Measurements from ENCODE around the gene CUBN.

The CUBN gene

DNA sequence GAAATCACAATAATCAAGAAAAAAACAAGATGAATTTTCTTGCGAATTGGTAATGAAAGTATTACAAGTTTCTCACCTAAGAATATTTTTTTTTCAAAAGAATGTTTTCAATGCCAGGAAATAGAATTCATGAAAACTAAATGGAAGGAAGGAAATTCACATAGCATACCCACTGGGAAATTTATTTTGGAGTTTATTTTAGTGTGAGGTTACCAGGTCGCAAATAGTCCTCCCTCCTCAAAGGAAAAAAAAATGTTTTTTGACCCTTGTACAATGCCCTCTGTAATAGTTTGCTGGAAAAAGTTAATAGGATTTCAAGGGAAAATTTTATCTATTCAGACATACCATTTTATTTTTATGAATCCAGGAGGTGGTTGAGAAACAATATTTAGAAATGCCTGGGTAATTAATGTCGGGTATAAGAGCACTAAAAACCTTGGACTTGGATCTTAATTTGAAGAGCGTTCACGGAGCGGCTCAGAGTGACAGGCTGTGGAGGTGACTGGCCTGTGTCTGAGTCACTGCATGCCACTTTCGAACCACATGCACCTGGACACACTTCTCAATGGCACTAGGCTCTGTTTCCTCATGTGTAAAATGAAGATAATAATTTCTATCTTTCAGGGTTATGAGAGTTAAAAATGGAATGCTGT, 28.2 kb downstream of the CUBN start:
- DNase-seq, result no peak

DNA sequence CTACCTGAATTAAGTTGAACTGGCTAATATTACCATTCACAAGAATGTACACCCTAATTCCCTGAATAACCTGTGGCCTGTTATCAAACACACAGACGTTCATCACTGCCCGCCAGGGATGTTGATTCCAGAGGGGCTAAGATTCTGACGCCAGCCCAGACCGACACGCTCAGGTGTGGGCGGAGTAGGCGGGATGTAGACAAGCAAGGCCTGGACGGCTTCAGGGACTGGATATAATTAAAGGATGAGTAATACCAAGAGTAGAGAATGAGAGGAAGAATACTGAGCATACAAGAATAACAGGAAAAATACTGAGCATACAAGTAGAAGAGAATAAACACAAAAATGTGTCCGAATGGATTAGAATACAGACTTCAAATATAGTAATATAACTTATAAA, 29.0 kb downstream of the CUBN start:
- no peak for DNase-seq

DNA sequence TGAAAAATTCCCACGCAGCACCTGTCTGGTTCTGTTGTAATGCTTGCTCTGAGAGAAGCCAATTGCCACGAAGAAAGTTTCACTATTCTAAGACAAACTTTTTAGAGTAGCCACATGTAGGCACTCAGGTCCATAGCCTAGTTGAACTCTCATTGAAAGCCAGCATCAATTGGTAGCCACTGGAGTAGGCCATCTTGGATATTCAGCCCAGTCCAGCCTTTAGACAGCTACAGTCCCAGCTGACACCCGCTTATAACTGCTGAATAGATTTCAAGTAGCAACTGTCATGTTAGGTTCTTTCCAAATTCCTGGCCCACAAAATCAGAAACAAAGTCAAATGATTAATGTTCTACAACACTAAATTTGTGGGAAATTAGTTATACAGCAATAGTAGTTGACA, 31.6 kb downstream of the CUBN start:
- no peak for DNase-seq

DNA sequence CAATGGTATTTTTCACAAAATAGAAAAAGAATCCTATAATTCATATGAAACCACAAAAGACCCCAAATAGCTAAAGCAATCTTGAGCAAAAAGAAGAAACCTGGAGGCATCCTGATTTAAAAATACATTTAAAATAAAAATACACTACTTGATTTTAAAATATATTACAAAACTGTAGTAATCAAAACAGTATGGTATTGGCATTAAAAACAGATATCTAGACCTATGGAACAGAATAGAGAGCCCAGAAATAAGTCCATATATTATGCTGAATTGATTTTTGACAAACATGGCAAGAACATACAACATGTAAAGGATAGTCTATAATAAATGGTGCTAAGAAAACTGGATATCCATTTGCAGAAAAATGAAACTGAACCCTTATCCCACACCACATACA, 34.8 kb downstream of the CUBN start:
- no peak for DNase-seq

DNA sequence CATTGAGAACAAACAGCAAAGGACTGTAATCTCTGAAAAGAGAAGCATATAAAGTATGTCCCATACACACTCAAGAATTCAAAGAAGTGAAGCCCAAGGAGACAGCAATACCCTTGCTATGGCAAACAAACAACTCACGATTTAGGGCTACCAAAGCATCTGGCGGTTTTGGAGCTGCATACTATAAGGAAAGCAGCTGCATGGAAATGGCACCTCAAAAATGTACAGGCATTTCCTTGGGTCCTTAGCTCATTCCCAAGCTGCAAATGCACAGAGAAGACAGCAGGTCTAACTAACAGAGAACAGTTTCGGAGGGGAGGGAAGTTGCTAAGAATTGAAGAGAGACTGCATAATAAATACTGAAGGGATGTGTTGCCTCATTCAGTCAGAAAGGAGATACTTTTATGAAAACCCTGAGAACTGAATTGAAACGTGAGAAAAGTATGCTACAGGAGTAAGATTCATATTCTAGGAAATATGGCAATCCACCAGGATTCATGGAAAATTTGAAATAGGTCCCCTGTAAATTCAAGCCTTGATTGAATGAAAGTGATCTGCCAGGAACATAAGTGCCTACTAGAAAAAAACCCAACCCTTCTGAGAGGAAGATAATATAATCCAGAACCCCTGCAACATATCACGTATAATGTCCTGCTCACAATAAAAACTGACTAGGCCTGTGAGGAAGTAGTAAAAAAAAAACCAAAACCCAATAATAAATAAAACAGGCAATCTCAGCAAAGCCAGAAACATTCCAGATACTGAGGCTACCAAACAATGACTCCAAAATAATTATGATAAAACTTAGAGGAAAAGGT, 36.4 kb downstream of the CUBN start:
- no peak for DNase-seq

DNA sequence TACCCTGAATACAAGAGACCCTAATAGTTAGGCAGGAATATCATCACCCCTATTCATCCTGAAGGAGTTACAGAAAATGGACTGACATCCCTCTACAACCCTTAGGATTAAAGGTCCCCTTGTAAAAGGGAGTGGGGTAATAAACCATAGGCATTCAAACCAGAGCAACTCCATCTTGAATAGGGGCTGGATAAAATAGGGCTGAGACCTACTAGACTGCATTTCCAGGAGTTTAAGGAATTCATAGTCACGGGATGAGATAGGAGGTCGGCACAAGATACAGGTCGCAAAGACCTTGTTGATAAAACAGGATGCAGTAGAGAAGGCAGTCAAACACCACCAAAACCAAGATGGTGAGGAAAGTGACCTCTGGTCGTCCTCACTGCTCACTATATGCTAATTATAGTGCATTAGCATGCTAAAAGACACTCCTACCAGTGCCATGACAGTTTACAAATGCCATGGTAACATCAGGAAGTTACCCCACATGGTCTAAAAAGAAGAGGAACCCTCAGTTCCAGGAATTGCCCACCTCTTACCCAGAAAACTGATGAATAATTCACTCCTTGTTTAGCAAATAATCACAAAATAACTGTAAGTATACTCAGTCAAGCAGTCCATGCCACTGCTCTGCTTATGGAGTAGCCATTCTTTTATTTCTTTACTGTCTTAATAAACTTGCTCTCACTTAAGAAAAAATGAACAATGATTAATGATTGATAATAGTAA, 37.2 kb downstream of the CUBN start:
- no peak for DNase-seq

DNA sequence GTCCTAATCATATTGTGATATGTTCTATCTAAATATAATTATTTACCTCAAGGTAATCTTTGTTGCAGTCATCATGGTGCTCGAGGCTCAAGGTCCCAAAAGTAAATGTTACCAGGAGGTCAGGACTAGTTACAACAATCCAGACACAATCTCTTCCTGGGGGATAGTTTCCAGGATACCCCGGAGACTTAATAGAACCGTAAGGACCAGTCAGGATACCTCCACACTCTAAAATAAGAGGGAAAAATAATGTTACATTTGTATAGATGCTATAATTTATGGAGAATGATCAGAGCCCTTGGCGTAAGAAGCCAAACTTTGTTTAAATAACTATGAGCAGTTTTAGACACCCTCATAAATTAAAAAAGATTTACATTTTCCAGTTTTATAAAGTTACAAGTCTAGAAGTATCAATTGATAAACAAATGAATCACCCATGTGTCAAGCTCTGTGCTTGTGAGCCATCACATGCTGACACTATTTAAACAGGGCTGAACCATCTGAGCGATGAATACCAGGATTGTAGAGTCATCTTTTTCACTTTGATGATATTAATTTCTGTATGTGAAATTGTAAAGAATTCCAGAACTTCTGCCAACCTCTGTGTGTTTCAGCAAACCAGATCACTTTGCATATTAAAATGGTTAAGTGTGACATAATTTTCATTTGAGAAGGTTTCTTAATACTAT, 41.3 kb downstream of the CUBN start:
- DNase-seq, result no peak

DNA sequence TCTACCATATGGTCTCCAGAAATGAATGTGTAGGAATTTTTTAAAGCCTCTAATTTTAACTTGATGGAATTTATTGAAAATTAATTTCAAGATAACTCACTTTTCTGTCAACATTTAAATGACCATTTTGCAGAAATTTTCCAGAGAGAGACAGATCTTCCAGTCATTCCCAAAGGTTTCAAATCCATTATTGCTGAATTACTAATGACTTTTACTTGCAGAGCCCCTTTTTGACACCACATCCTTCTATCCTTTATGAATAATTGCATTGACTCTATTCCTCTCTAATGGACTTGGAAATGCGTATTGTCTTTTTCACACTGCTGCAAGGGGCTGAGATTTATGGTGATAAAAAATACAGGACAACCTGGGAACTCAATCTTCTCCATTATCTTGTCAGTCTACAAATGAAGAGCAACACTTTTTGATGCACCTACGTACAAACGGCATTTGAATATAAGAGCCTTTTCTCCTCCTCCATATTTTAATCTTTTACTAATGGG, 42.7 kb downstream of the CUBN start:
- no peak for DNase-seq

DNA sequence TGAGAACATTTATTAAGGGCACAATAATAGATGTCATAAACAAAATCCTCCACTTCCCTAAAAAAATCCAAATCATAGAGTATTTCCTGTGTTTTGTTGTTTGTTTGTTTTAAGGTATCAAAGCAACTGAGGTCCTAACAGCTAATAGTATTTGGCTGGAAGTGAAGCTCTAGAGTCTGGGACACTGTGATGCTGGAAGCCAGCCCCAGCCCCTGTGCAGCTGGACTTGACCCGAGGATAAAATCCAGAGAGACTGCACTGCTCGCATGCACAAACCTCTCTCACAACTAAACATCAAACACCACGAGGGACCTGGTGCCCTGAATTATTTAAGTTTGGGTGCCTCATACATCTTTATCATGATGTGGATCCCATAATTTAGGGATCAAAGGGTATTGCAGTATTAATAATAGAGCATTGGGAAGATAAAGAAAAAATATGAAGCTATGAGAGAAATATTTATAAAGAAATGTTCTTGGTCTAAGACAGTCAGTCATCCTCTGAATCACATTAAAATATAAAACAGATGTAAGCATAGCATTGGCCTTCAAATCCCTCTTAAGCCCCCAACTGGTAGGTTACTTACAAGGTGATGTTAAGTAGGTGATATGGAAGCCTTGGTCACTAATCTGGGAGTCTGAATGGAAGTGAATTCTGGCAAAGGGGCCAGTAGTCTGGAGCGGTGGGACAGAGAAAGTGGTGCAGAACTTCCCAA, 44.4 kb downstream of the CUBN start:
- no peak for DNase-seq

DNA sequence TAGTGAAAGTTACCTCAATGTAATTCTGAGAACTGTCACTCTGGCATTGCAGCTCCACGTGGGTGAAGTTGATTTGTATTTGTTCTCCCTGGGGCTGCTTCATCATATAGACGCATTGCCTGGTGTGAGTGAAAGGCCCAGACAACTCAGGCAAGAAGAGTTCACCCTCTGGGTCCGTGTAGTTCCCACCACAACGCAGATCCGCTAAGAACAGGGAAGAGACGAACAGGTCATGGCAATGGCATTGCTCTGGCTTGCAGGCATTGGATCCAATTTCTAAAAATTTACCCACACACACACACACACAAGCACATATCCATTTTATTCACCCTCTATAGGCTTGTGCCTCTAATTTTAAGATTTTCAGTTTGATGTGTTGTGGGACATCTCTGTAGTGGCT, 45.4 kb downstream of the CUBN start:
- DNase-seq, result no peak

DNA sequence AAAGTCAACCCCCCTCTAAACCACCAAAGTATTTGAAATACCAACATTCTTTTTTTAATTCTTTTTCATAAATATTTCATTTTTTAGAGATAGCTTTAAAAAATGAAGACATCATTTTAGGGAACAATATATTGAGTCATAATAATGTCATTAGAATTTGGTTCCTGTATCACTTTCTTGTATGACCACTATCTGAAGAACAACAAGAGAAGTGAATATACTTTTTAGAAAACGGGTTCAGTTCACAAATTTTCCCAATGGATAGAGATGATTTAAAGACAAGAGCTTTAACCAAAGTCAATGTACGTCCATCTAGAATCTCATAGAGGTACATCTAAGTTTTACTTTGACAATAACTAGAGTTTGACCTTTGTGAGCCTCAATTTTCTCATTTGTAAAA, 48.2 kb downstream of the CUBN start:
- no peak for DNase-seq

DNA sequence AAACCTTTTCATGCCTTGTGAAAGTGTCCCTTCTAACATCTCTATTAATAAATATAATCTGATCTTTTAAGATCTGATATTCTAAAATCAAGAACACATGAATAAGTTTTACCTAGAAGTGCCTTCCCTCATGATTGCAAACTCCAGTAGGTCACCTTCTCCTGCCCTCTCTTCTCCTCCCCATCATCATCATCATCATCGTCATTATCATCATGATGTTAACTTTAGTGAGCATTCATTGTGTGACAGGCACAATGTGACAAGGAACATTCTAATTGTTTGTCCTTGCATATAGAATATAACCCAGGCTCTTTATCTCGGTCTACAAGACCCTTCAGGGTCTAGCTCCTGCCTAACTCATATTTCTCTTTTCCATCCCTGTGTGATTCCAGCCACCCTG, 51.7 kb downstream of the CUBN start:
- DNase-seq, result no peak

DNA sequence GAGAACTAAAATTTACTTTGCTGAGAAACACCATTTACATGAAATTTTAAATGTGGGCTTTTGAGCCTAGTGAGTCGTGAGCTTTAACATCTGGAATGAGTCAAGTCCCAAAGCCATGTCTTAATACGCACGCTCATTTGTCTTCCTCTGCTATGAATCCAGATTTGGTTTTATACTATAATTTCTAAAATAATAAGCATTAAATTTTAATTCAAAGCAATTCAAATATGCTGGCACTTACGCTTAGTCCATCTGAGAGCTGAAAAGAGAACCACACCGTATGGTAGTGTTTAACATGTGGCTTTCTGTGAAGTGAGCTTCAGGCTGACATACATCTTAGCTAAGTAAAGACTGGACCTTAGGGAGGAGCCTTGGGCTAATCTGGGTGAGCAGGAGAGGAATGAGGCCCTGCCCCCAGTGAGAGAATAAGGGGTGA, 52.2 kb downstream of the CUBN start:
- no peak for DNase-seq

DNA sequence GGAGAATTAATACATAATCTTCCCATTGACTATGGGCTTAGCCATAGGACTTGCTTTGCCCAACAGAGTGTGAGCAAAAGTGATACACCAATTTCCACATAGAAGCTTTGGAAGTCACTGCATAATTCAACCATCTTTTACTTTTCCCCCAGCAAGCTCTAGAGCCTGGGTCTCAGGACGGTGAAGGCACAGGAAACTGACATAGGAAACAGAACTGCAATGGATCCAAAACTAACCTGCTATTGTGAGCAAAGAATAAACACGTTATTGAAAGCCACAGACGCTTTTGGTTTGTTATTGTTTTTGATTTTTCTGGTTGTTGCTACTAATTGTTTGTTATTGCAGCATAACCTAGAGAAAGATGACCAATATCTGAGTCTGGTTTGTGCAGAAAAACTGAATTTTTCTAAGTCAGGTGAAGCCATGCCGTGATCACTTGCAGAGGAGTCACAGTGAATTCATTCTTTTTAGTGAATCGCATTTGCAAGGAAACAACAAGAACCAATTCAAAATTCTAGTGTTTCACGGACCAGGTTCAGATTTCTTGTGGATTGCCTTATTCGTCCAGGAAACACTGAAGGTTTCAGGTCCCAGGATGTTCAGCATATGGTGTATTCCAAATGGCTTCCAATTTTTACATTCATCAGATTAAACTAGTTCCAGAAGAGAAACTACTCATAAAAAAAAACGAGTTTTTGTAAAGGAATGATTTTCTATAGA, 52.8 kb downstream of the CUBN start:
- no peak for DNase-seq

DNA sequence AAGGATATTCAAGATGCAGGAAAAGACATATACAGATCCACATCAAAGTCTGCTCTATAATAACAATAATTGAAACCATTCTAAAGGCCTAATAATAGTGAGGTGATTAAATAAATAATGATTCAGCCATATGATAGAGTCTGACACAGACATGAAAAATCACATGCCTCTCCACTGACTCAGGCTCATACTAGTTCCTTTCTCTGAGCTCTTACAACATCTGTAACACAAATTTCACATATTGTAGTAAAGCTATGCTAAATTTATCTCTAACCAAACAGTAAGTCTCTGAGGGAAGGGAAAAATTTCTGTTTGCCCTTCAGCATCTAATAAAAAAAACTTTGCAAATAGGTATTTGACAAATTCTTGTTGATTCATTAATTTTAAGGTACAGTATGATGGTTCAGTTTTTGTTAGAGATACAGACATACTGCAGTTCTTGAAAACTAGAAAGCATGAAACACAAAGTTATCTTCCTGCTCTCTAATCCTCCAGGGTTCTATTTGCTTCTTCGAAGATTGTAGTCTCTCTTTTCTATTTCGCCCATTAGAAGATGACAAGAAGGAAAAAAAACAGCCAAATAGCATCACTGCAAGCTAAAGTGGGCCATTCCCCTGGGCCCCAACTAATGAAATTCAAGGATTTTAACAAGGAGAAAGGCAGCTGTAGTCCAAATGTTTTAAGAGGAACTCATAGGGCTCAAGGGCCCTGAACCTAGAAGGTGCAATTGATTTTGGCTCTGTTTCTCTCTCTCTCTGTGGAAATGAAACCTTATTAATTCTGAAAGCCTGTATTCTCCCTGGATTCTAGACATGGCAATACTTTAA, 53.9 kb downstream of the CUBN start:
- no peak for DNase-seq

DNA sequence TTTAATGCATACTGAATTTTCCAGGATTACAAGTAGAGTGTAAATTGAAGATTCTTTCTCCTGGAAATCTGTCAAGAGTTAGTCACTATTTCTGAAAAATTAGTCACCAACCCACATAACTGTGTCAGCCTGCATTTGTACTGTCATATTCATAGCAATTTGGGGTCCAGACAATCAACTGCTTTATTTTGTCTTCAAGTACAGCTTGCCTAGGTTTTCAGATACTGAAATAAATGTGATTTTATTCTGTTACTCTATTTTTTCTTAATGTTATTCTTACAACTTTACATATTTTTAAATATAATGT, 55.1 kb downstream of the CUBN start:
- DNase-seq, result no peak

DNA sequence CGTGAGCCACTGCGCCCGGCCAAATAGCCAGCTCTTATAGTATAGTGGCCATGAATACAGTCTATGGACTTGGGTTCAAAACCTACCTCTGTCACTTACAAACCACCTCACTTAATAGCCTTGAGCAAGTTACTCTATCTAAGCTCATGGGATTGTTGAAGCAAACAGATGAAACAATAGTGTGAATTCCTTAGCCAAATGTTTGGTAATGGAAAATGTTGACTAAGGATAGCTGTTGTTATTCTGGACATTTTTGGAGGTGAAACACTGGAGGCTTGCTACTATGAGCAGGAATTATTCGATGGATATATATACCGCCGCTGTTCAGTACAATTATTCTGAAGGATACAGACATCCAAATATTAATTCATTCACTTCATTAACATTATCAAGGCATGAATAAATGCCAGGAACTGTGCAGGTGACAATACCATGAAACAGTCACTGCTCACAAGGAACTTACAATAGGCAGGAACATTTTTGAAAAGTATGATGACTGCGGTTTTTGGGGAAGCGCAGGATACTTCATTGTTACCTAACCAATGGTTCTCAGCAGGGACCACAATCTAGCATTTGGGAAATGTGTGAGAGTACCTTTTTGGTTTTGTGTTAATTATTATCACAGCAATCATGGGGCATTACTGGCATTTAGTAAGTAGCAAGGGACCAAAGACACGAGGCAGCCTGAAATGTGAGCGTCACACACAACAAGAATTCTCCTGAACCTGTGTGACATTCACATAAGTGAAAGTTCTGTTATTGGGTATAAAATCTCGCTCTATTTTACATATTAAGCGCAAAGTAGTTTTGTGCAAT, 55.7 kb downstream of the CUBN start:
- no peak for DNase-seq

DNA sequence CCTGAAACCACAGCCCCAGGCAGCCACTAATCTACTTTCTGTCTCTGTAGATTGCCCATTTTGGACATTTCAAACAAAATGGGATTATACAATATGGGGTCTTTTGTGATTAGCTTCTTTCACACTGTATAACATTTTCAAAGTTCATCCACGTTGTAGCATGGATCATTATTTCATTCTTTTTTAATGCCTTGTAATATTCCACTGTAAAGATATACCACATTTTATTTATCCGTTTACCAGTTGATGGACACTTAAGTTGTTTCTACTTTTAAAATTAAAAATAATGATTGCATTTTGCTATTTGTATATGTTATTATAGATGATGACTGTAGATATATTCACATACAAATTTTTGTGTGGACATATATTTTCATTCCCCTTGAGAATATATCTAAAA, 60.7 kb downstream of the CUBN start:
- no peak for DNase-seq

DNA sequence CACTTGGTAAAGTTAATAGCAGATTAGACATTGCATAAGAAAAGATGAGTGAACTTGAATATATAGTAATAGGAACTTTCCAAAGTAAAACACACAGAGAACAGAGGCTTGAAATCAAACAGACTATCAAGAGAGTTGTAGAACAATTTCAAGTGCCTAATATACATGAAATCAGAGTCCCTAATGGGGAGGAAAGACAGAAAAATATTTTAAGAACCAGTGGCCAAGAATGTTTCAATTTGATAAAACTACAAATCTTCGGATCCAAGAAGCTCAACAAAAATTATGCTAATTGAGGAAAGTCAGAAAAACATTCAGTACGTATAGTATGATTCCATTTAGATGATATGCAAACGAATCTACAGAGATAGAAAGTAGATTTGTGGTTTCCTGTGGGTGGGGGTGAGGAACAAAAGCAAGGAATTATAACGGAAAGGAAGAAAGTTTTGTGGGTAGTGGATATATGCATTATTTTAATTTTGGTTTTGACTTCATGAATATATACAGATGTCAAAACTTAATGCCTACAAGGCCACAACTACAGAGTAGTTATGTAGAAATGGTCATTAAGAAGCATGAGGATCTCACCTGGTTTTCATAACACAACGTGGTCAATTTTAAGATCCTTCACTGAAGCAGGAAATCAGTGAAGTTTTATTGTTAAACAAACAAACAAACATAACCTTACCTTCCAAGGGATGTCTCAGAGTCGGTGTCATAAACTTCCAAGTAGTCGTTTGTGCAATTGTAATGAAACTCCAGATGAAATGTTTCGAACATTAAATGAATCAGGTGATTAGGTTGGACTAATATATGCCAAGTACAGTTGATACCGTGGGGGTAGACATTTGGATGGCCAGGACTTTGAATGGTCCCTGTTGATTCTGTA, 62.0 kb downstream of the CUBN start:
- no peak for DNase-seq
